HepG2 (cell line): ENCODE measurements around the gene PPP2R5D. TPM values are rescaled to one million over a fixed set of nuclear protein-coding genes. Genes with fewer than 3 reads are reported as not detected.

Experiments
- CCDC6 ChIP-seq: sonication (generic); formaldehyde crosslinking; IDR thresholded peaks from 2 replicates; pipeline ENCODE4 v1.8.1; 2022; ENCODE audit warnings: mild to moderate bottlenecking, missing genetic modification reagents, moderate library complexity
- CHD2 ChIP-seq: IDR thresholded peaks from 2 replicates; pipeline ENCODE4 v1.6.1; 2011; ENCODE audit warnings: low read depth, low read length, improper control_type of control experiment
- FOXK1 ChIP-seq: sonication (generic); formaldehyde crosslinking; IDR thresholded peaks from 2 replicates; pipeline ENCODE4 v1.4.0; 2020; ENCODE audit warnings: low read depth, missing genetic modification reagents, borderline replicate concordance
- FOXO1 ChIP-seq: sonication (generic); formaldehyde crosslinking; IDR thresholded peaks from 2 replicates; pipeline ENCODE4 v1.4.0; 2020; ENCODE audit warnings: missing genetic modification reagents
- HMG20B ChIP-seq: conservative IDR thresholded peaks from 2 replicates; pipeline ENCODE4 v1.6.1; 2016; ENCODE audit warnings: missing genetic modification reagents, missing compliant biosample characterization
- KDM2A ChIP-seq: sonication (generic); formaldehyde crosslinking; IDR thresholded peaks from 2 replicates; pipeline ENCODE4 v1.4.0; 2020; ENCODE audit warnings: low read depth, missing genetic modification reagents, borderline replicate concordance
- MED13 ChIP-seq: sonication (generic); formaldehyde crosslinking; IDR thresholded peaks from 2 replicates; pipeline ENCODE4 v1.5.0; 2020; ENCODE audit warnings: missing genetic modification reagents
- NONO ChIP-seq, 2 experiments: fragments of 450-650 bp in 1 of 2; sonication (generic) in 1 of 2; formaldehyde crosslinking in 1 of 2; IDR thresholded peaks in 1 of 2; conservative IDR thresholded peaks in 1 of 2; 2 replicates each; pipeline versions ENCODE4 v1.6.1 to v1.8.0; 2017 to 2022; ENCODE audit warnings: mild to moderate bottlenecking in 1 of 2, missing genetic modification reagents in 1 of 2, moderate library complexity in 1 of 2
- SOX6 ChIP-seq, 2 experiments: fragments of 450-650 bp in 1 of 2; sonication (generic) in 1 of 2; formaldehyde crosslinking in 1 of 2; IDR thresholded peaks; 2 replicates each; pipeline versions ENCODE4 v1.4.0 to v1.6.1; 2017 to 2020; ENCODE audit warnings: antibody characterized with exemption in 1 of 2, mild to moderate bottlenecking in 1 of 2, missing genetic modification reagents in 1 of 2
- TCF7L2 ChIP-seq: IDR thresholded peaks from 2 replicates; pipeline ENCODE4 v1.6.1; 2011; ENCODE audit warnings: mild to moderate bottlenecking, low read depth, low read length, moderate library complexity
- YY1 ChIP-seq: IDR thresholded peaks from 2 replicates; pipeline ENCODE4 v1.6.1; 2011; ENCODE audit warnings: low read length, low read depth, moderate library complexity, mild to moderate bottlenecking; ENCODE audit not compliant: insufficient read depth, insufficient replicate concordance
- ZBTB42 ChIP-seq: sonication (generic); formaldehyde crosslinking; IDR thresholded peaks from 2 replicates; pipeline ENCODE4 v1.5.0; 2020; ENCODE audit warnings: mild to moderate bottlenecking, missing genetic modification reagents
- ZMYM3 ChIP-seq: sonication (generic); formaldehyde crosslinking; IDR thresholded peaks from 2 replicates; pipeline ENCODE4 v1.5.1; 2020; ENCODE audit warnings: mild to moderate bottlenecking, missing genetic modification reagents
- ZNF296 ChIP-seq: sonication (generic); formaldehyde crosslinking; conservative IDR thresholded peaks from 2 replicates; pipeline ENCODE4 v1.5.0; 2020; ENCODE audit warnings: mild to moderate bottlenecking, missing genetic modification reagents
- ZNF564 ChIP-seq: sonication (generic); formaldehyde crosslinking; IDR thresholded peaks from 2 replicates; pipeline ENCODE4 v1.8.1; 2023; ENCODE audit warnings: mild to moderate bottlenecking, missing genetic modification reagents
- polyA plus RNA-seq, 8 experiments: library from polyadenylated mRNA; depleted of rRNA in 3 of 8; stranded (reverse) in 7 of 8; unstranded in 1 of 8; fragments of >200 nt; fragmentation: Illumina TruSeq in 4 of 8; extraction: Trizol in 4 of 8; gene quantifications; 2 replicates each; pipeline versions ENCODE4 v1.2.1 to v1.2.3, GENCODE V29; 2011 to 2016; ENCODE audit warnings: low read depth in 4 of 8, missing spikeins in 1 of 8, mixed read lengths in 1 of 8; ENCODE audit not compliant: insufficient read depth in 1 of 8
- total RNA-seq, 5 experiments: library from RNA; depleted of rRNA; stranded (reverse); fragments of >200 nt; fragmentation: Illumina TruSeq; extraction: Trizol; gene quantifications; 2 replicates each; pipeline ENCODE4 v1.2.3, GENCODE V29; 2016; ENCODE audit warnings: low read depth in 1 of 5
- TF ChIP-seq, protein P1 (sequence below): sonication (generic); formaldehyde crosslinking; IDR thresholded peaks from 2 replicates; pipeline ENCODE4 v1.4.0; 2020; ENCODE audit warnings: mild to moderate bottlenecking, missing genetic modification reagents, borderline replicate concordance
- TF ChIP-seq, protein P2 (sequence below): sonication (generic); formaldehyde crosslinking; IDR thresholded peaks from 2 replicates; pipeline ENCODE4 v1.4.0; 2020; ENCODE audit warnings: mild to moderate bottlenecking, low read depth, missing genetic modification reagents
- TF ChIP-seq, protein P3 (sequence below): sonication (generic); formaldehyde crosslinking; IDR thresholded peaks from 2 replicates; pipeline ENCODE4 v1.8.1; 2023; ENCODE audit warnings: mild to moderate bottlenecking, missing genetic modification reagents
- TF ChIP-seq, protein P4 (sequence below): sonication (generic); formaldehyde crosslinking; IDR thresholded peaks from 2 replicates; pipeline ENCODE4 v1.4.0; 2020; ENCODE audit warnings: mild to moderate bottlenecking, low read depth, missing genetic modification reagents
- TF ChIP-seq, protein P5 (sequence below): IDR thresholded peaks from 2 replicates; pipeline ENCODE4 v1.6.1; 2016; ENCODE audit warnings: missing genetic modification reagents, missing compliant biosample characterization

PPP2R5D gene
- total and polyA plus RNA-seq, 2 of the 13 experiments (the other 11 are each of a cell fraction or from before 2014, with no cell fraction given) = 53.7 to 60.4 TPM

DNA sequence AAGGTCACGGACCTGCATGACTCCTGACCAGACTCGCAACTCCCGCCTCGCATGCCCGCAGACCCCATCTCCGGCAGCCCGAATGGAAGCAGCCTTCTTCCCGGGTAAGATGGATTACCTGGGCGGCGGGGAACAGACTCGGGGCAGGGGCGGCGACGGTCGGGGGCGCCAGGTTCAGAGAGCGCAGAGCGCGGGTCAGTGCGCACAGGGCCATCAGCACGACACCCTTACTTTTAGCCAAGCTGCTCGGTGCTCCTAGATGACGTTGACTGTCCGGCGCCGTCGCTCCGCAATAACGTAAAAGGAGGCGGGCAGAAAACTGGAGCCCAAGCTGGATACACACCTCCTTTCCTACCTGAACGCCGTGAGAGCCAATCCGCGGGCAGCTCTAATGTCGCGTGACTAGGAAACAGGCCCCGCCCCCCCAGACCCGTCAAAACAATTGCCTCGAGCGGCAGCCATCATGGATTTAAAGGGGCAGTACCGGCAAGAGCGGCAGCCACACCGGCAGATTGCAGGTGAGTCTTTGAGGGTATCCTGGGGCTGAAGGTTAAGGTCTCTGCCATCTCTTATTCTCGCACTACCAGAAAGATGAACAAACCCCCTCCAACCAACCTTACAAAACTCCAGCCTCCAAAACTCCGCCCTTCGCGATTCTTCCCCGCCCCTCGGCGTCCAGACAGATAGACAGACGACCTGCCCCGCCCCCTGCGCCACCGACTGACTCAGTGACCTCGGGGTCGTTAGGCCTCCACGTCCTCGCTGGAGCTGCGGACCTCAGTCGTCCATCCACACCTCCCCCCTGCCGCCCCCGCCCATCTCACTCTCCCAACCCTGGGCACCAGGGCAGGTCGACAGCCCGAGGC lies 75.0 kb downstream of the PPP2R5D start, which contains the start of the genes KLC4 and MRPL2 (continued):
- TF ChIP-seq FOXO1 (CRISPR knock-in tag) (peak; percentile 78), FOXK1 (CRISPR knock-in tag) (peak; percentile 98), ZNF564 (CRISPR knock-in tag) (no peak), HMG20B (CRISPR knock-in tag) (peak; percentile 67; the same call in 1 of the 2 replicates), ZBTB42 (CRISPR knock-in tag) (peak; percentile 49; the same call in 1 of the 2 replicates), NONO (IDR thresholded peaks at IDR 0.05) (no peak), NONO (CRISPR knock-in tag; conservative IDR thresholded peaks at IDR 0.05) (no peak), SOX6 (IDR thresholded peaks at IDR 0.05) (no peak), SOX6 (CRISPR knock-in tag; IDR thresholded peaks at IDR 0.05) (peak; percentile 52), KDM2A (CRISPR knock-in tag) (peak; percentile 79), CHD2 (peak; percentile 83), CCDC6 (CRISPR knock-in tag) (peak; percentile 72; the same call in 1 of the 2 replicates), MED13 (CRISPR knock-in tag) (no peak), YY1 (peak; percentile 97), ZMYM3 (CRISPR knock-in tag) (no peak), ZNF296 (CRISPR knock-in tag) (no peak), TCF7L2 (no peak)
- TF ChIP-seq, protein P1, sequence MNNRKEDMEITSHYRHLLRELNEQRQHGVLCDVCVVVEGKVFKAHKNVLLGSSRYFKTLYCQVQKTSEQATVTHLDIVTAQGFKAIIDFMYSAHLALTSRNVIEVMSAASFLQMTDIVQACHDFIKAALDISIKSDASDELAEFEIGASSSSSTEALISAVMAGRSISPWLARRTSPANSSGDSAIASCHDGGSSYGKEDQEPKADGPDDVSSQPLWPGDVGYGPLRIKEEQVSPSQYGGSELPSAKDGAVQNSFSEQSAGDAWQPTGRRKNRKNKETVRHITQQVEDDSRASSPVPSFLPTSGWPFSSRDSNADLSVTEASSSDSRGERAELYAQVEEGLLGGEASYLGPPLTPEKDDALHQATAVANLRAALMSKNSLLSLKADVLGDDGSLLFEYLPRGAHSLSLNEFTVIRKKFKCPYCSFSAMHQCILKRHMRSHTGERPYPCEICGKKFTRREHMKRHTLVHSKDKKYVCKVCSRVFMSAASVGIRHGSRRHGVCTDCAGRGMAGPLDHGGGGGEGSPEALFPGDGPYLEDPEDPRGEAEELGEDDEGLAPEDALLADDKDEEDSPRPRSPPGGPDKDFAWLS (CRISPR knock-in tag) = no peak
- TF ChIP-seq, protein P2, sequence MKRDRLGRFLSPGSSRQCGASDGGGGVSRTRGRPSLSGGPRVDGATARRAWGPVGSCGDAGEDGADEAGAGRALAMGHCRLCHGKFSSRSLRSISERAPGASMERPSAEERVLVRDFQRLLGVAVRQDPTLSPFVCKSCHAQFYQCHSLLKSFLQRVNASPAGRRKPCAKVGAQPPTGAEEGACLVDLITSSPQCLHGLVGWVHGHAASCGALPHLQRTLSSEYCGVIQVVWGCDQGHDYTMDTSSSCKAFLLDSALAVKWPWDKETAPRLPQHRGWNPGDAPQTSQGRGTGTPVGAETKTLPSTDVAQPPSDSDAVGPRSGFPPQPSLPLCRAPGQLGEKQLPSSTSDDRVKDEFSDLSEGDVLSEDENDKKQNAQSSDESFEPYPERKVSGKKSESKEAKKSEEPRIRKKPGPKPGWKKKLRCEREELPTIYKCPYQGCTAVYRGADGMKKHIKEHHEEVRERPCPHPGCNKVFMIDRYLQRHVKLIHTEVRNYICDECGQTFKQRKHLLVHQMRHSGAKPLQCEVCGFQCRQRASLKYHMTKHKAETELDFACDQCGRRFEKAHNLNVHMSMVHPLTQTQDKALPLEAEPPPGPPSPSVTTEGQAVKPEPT (CRISPR knock-in tag) = no peak; the same call in 1 of the 2 replicates
- TF ChIP-seq, protein P3, sequence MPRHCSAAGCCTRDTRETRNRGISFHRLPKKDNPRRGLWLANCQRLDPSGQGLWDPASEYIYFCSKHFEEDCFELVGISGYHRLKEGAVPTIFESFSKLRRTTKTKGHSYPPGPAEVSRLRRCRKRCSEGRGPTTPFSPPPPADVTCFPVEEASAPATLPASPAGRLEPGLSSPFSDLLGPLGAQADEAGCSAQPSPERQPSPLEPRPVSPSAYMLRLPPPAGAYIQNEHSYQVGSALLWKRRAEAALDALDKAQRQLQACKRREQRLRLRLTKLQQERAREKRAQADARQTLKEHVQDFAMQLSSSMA (CRISPR knock-in tag) = no peak
- TF ChIP-seq, protein P4, sequence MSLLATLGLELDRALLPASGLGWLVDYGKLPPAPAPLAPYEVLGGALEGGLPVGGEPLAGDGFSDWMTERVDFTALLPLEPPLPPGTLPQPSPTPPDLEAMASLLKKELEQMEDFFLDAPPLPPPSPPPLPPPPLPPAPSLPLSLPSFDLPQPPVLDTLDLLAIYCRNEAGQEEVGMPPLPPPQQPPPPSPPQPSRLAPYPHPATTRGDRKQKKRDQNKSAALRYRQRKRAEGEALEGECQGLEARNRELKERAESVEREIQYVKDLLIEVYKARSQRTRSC (CRISPR knock-in tag) = no peak
- TF ChIP-seq, protein P5, sequence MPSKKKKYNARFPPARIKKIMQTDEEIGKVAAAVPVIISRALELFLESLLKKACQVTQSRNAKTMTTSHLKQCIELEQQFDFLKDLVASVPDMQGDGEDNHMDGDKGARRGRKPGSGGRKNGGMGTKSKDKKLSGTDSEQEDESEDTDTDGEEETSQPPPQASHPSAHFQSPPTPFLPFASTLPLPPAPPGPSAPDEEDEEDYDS (CRISPR knock-in tag) = peak; percentile 87; the same call in 1 of the 2 replicates
